Endothelial cell of umbilical vein (primary cell): ENCODE results near the gene SPRR1A. TPM values are rescaled to one million over a fixed set of nuclear protein-coding genes. Genes with fewer than 3 reads are reported as not detected.
"Not testable (repeated sequence)": the region's sequence is repeated elsewhere in the genome, so short reads cannot be mapped to it uniquely, and the experiment has no call there.

Source experiments
- BruUV-seq: library from RNA; stranded (reverse); fragments of 400-500 nt; replicated peaks from 2 replicates; lab custom pipeline; 2021; lab: Mats Ljungman, UMichigan
- CTCF ChIA-PET: fragments of 300-600, 350-600 bp; sonication (Branson Sonifier 250); formaldehyde crosslinking; loops from one replicate; lab custom pipeline; 2021; ENCODE audit warnings: antibody characterized with exemption, inconsistent platforms; lab: Charles Lee
- POLR2A ChIA-PET: fragments of 300-600, 350-600 bp; sonication (Branson Sonifier 250); formaldehyde crosslinking; loops from one replicate; lab custom pipeline; 2021; ENCODE audit warnings: antibody characterized with exemption, inconsistent platforms; lab: Charles Lee
- DNase-seq: peaks from one replicate; pipeline ENCODE4 v3.0.0-alpha.2; 2011; ENCODE audit warnings: low read depth, low spot score
- FAIRE-seq: peaks from 2 replicates; lab custom pipeline; 2011; peaks lifted over from hg19 to GRCh38; lab: Jason Lieb, UNC
- H2AFZ ChIP-seq: 2 replicates; pipeline ENCODE4 v1.6.0; 2012; ENCODE audit warnings: low read depth, low read length, control low read depth, inconsistent platforms
- H3K27ac ChIP-seq: 2 replicates; pipeline ENCODE4 v1.5.1; 2011; ENCODE audit warnings: low read depth, mild to moderate bottlenecking, control low read depth, low read length, moderate library complexity; ENCODE audit not compliant: insufficient read depth
- H3K27me3 ChIP-seq, 2 experiments: 2 replicates each; pipeline versions ENCODE4 v1.6.0 to v1.6.1; 2011; ENCODE audit warnings: low read length in 2 of 2, mixed read lengths in 1 of 2; ENCODE audit not compliant: control insufficient read depth in 2 of 2, insufficient read depth in 2 of 2
- H3K36me3 ChIP-seq, 2 experiments: 2 replicates in 1 of 2; 3 replicates in 1 of 2; pipeline ENCODE4 v1.5.1; 2011; ENCODE audit warnings: low read length in 2 of 2, mild to moderate bottlenecking in 1 of 2, moderate library complexity in 1 of 2; ENCODE audit not compliant: control insufficient read depth in 2 of 2, insufficient read depth in 2 of 2; ENCODE audit errors: extremely low read depth in 1 of 2
- H3K4me1 ChIP-seq: 3 replicates; pipeline ENCODE4 v1.5.1; 2011; ENCODE audit warnings: mild to moderate bottlenecking, low read length; ENCODE audit not compliant: control insufficient read depth, insufficient read depth; ENCODE audit errors: extremely low read depth
- H3K4me2 ChIP-seq: 2 replicates; pipeline ENCODE4 v1.6.1; 2011; ENCODE audit warnings: low read length, control low read depth, mixed read lengths; ENCODE audit not compliant: insufficient read depth
- H3K4me3 ChIP-seq, 3 experiments: fragments of 200-600 bp in 1 of 3; sonication (generic), shearing (Covaris generic) in 1 of 3; replicated peaks in 1 of 3; 2 replicates each; pipeline ENCODE4 v1.5.1; 2011 to 2016; ENCODE audit warnings: control low read depth in 3 of 3, low read length in 3 of 3, mild to moderate bottlenecking in 2 of 3, inconsistent platforms in 1 of 3, low read depth in 1 of 3, moderate library complexity in 1 of 3; ENCODE audit not compliant: insufficient read depth in 1 of 3
- H3K79me2 ChIP-seq: 2 replicates; pipeline ENCODE4 v1.6.0; 2012; ENCODE audit warnings: low read length, inconsistent platforms; ENCODE audit not compliant: control insufficient read depth, insufficient read depth
- H3K9ac ChIP-seq: replicated peaks from 2 replicates; pipeline ENCODE3; 2011; ENCODE audit warnings: low read length, control low read depth; ENCODE audit not compliant: insufficient read depth; ENCODE audit errors: extremely low read depth
- H3K9me1 ChIP-seq: replicated peaks from 3 replicates; pipeline ENCODE4 v1.6.0; 2011; ENCODE audit warnings: mild to moderate bottlenecking, low read length; ENCODE audit not compliant: control insufficient read depth, insufficient read depth; ENCODE audit errors: extremely low read depth
- H3K9me3 ChIP-seq: replicated peaks from 2 replicates; pipeline ENCODE4 v1.5.1; 2012; ENCODE audit warnings: low read length, inconsistent platforms; ENCODE audit not compliant: control insufficient read depth, insufficient read depth
- H4K20me1 ChIP-seq: replicated peaks from 2 replicates; pipeline ENCODE3; 2011; ENCODE audit warnings: mild to moderate bottlenecking, low read length; ENCODE audit not compliant: control insufficient read depth, insufficient read depth; ENCODE audit errors: extremely low read depth
- CTCF ChIP-seq, 2 donors: IDR thresholded peaks; 1 replicate in 1 of 2; 2 replicates in 1 of 2; pipeline ENCODE4 v1.5.1; 2011; ENCODE audit warnings: low read length in 2 of 2, mild to moderate bottlenecking in 2 of 2, moderate library complexity in 2 of 2, control low read depth in 1 of 2, inconsistent platforms in 1 of 2, low read depth in 1 of 2; ENCODE audit not compliant: insufficient read depth in 1 of 2; ENCODE audit errors: extremely low read depth in 1 of 2
- EZH2 ChIP-seq: IDR thresholded peaks from 2 replicates; pipeline ENCODE4 v1.6.1; 2012; ENCODE audit warnings: borderline replicate concordance, low read depth, mild to moderate bottlenecking, moderate library complexity, low read length, inconsistent platforms; ENCODE audit not compliant: severe bottlenecking
- FOS ChIP-seq: IDR thresholded peaks from 2 replicates; pipeline ENCODE4 v1.6.1; 2011; ENCODE audit warnings: mild to moderate bottlenecking, low read length, moderate library complexity, borderline replicate concordance; ENCODE audit not compliant: insufficient read depth
- GATA2 ChIP-seq: IDR thresholded peaks from 2 replicates; pipeline ENCODE4 v1.7.0; 2011; ENCODE audit warnings: low read depth, mild to moderate bottlenecking, moderate library complexity, mixed read lengths, low read length; ENCODE audit not compliant: insufficient read length, insufficient read depth
- JUN ChIP-seq: IDR thresholded peaks from 2 replicates; pipeline ENCODE4 v1.6.1; 2011; ENCODE audit warnings: borderline replicate concordance, low read depth; ENCODE audit not compliant: insufficient read length, insufficient read depth
- MAX ChIP-seq: IDR thresholded peaks from 2 replicates; pipeline ENCODE4 v1.6.1; 2011; ENCODE audit not compliant: insufficient read depth, insufficient read length
- MYC ChIP-seq: IDR thresholded peaks from one replicate; pipeline ENCODE4 v1.6.1; 2011; ENCODE audit warnings: mild to moderate bottlenecking, low read depth, low read length
- POLR2A ChIP-seq: IDR thresholded peaks from 2 replicates; pipeline ENCODE4 v1.6.1; 2012; ENCODE audit warnings: low read depth, mild to moderate bottlenecking, control low read depth, low read length
- POLR2AphosphoS5 ChIP-seq: IDR thresholded peaks from 2 replicates; pipeline ENCODE4 v1.6.1; 2012; ENCODE audit warnings: low read depth, mild to moderate bottlenecking, control low read depth, low read length, moderate library complexity; ENCODE audit not compliant: insufficient read depth
- dilution Hi-C: fragments of 300-500 bp; cut with MboI; formaldehyde crosslinking; loops from one replicate; pipeline ENCODE4 v1.15.0; 2019; ENCODE audit warnings: low sequenced_read_pairs; ENCODE audit not compliant: extremely low pct_ligation_motif_present
- intact Hi-C: fragments of 100-400 bp; cut with micrococcal nuclease; formaldehyde crosslinking; loops from one replicate; pipeline ENCODE4 v1.10.0; 2022
- polyA plus RNA-seq, 4 experiments: library from polyadenylated mRNA; depleted of rRNA in 3 of 4; stranded (reverse) in 3 of 4; unstranded in 1 of 4; fragments of >200 nt; gene quantifications; 2 replicates each; pipeline versions ENCODE4 v1.2.1 to v1.2.3, GENCODE V29; 2011 to 2012; ENCODE audit warnings: missing spikeins in 1 of 4
- total RNA-seq: library from RNA; stranded (reverse); gene quantifications from 2 replicates; pipeline ENCODE4 v1.2.3, GENCODE V29; 2021

SPRR1A gene
- total and polyA plus RNA-seq, 2 donors (not counting 3 experiments of a cell fraction or from before 2014, with no cell fraction given): not detected

GRCh38 chr1:153001382-153001781 lies 17.5 kb downstream of the SPRR1A start, which contains the start of gene SPRR3:
Gene SPRR3 (plus strand): TSS chr1:153001749. CDS start chr1:153003021, 1,272 bp downstream.
- intact Hi-C loops (no loop called here), dilution Hi-C loops (no loop called here)
- no TSS peak for BruUV-seq
- Histone ChIP-seq H3K9me3 (no peaks in the 10 kb centered on the region), H3K79me2 (no peaks in the 10 kb centered on the region), H4K20me1 (no peaks in the 10 kb centered on the region), H3K4me2 (no peak within 1 kb of the TSS), H3K27me3 (no peaks in the 10 kb centered on the region), H3K4me1 (no peaks in the 10 kb centered on the region), H2AFZ (no peak within 1 kb of the TSS), H3K9ac (no peak within 1 kb of the TSS), H3K36me3 (no peaks in the 10 kb centered on the region), H3K27ac (no peak within 1 kb of the TSS), H3K4me3 (no peak within 1 kb of the TSS), H3K9me1 (no peaks in the 10 kb centered on the region)
- POLR2A ChIA-PET: no interaction called here
- FAIRE-seq: no peak
- DNase-seq: no peak
- CTCF ChIA-PET: no interaction called here
- TF ChIP-seq FOS (no peak), POLR2AphosphoS5 (no peak), MAX (no peak), MYC (no peak), GATA2 (no peak), POLR2A (no peak), EZH2 (no peak), CTCF (IDR thresholded peaks at IDR 0.05; ENCODE audit: extremely low read depth in 1 of 2, insufficient read depth in 1 of 2, low read depth in 1 of 2, low read length in 2 of 2) (no peak), JUN (no peak)

GRCh38 chr1:153011235-153011758 lies 27.4 kb downstream of the SPRR1A start:
- H3K4me1 ChIP-seq, intact Hi-C loops, H3K9me1 ChIP-seq, CTCF ChIA-PET, H3K27ac ChIP-seq, H3K27me3 ChIP-seq, H3K9ac ChIP-seq, H4K20me1 ChIP-seq, H3K36me3 ChIP-seq, DNase-seq, H3K4me3 ChIP-seq, dilution Hi-C loops, POLR2A ChIA-PET, H3K4me2 ChIP-seq, H3K9me3 ChIP-seq, FAIRE-seq, H3K79me2 ChIP-seq, H2AFZ ChIP-seq, BruUV-seq: not testable (repeated sequence)

GRCh38 chr1:153021829-153022228 lies 37.9 kb downstream of the SPRR1A start:
- POLR2A ChIA-PET, H3K9me3 ChIP-seq, H3K9me1 ChIP-seq, H3K4me3 ChIP-seq, H2AFZ ChIP-seq, H4K20me1 ChIP-seq, dilution Hi-C loops, H3K36me3 ChIP-seq, BruUV-seq, H3K4me2 ChIP-seq, CTCF ChIA-PET, H3K9ac ChIP-seq, H3K79me2 ChIP-seq, FAIRE-seq, H3K4me1 ChIP-seq, DNase-seq, intact Hi-C loops, H3K27me3 ChIP-seq, H3K27ac ChIP-seq: not testable (repeated sequence)
